ENCODE results near the gene MPG.
"Not testable (repeated sequence)": the region's sequence is repeated elsewhere in the genome, so short reads cannot be mapped to it uniquely, and the experiment has no call there.

The MPG gene

DNA sequence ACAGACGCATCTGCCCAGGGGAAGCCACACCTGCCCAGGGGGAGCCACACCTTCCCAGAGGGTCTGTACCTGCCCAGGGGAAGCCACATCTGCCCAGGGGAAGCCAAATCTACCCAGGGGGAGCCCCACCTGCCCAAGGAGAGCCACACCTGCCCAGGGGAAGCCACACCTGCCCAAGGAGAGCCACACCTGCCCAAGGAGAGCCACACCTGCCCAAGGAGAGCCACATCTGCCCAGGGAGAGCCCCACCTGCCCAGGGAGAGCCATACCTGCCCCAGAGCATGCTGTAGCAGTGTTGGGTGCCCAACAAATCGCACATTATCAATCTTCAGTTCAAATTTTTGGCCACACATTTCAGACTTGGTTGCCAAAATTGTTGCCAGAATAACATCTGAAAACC lies 40.8 kb downstream of the MPG start:
- no peak for DNase-seq

DNA sequence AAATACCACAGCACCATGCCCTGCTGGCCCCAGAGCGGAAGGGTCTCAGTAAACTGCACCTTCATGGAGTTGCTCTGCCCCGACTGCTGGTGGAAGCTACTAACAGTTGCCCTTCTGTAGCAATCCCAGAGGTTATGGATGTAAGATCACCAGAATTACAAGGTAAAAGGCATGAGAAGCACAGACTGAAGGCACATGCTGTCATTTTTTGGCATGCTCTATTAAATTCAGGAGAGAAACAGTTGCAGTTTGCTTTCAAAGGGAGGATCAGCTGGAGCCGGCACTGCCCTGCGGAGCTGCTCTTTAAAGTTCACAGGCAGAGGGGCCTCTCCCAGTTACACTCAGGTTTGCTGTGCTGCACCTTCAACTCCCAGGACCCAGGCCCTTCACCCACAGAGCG lies 41.3 kb downstream of the MPG start:
- no peak for DNase-seq

DNA sequence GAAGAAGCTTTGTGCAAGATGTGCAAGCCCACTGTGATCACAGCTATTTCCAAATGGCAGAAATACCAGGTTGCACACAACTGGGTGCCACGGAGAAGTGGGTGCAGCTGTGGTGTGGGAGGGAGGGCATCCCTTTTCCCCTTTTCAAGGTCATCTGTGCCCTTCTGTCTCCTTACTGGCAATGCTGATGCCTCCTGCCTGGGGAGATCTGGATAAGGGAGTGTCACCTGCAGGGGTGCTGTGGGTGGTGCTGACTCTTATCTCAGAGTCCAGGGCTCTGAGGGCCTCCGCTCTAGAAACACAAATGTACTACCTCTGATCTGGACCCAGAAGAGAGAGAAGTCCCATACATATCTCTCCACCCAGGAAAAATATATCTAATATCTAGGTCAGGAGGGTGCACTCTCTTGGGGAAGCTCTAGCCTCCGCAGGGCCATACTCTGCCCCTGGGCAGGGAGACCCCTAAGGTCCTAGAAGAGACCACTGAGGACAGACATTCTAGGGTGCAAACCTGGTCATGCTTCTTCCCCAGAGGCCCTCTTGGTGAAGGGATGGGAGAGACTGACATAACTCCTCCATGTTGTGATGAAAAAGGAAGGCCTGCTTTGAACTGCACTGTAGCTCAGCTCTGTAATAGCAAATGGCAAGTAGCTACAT lies 41.9 kb downstream of the MPG start:
- no peak for DNase-seq

DNA sequence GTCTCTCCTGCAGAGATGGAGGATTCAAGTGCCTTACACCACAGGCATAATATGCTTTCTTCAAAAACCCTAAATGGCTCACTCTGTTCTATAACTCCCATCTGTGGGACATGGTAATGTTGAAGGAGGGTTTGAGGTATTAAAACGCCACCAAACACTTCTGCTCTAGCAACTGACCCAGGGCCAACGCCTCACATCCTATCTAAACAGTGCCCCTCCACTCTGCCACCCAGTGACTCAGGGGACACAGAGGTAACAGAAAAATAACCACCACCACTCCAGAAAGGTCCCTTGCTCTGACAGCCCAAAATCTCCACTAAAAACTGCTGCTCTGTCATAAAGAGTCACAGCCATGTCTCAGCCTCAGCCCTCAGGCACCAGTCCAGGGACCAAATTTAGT lies 42.7 kb downstream of the MPG start:
- DNase-seq = no peak

DNA sequence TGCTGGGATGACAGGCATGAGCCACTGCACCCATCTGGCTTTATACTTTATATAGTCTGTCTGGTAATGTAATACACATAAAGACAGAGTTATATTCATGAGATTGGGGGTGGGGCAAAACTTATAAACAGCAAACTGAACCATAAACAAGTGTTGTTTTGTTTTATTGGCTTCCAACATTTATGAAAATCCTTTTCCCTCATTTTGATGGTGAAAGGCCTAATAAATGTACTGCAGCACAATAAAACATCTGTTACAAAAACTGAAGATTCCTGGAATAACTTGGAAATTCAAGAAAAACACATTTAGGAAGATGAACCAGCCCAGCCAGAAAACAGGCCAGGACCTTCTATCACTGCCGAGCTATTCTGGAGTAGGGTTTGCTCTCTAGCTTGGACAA lies 44.3 kb downstream of the MPG start:
- DNase-seq = no peak

DNA sequence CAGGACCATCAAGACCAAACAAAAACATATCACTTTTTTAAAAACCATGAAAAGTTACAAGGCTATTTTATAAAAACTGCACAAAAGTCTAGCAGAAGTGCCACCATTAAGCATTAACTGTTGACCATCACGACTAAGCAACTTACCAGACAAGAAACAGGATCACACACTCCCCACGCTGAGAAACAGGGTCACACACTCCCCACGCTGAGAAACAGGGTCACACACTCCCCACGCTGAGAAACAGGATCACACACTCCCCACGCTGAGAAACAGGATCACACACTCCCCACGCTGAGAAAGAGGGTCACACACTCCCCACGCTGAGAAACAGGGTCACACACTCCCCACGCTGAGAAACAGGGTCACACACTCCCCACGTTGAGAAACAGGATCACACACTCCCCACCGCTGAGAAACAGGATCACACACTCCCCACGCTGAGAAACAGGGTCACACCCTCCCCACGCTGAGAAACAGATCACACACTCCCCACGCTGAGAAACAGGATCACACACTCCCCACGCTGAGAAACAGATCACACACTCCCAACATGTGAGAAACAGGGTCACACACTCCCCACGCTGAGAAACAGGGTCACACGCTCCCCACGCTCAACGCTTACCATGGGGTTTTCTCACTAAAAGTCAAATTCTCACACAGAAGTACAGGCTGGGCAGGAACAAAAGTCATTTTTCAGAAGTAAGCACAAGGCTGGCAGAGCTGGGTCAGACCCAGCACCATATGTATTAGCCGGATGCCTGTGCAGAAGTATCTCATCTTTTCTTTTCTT lies 45.7 kb downstream of the MPG start:
- DNase-seq = not testable (repeated sequence)

DNA sequence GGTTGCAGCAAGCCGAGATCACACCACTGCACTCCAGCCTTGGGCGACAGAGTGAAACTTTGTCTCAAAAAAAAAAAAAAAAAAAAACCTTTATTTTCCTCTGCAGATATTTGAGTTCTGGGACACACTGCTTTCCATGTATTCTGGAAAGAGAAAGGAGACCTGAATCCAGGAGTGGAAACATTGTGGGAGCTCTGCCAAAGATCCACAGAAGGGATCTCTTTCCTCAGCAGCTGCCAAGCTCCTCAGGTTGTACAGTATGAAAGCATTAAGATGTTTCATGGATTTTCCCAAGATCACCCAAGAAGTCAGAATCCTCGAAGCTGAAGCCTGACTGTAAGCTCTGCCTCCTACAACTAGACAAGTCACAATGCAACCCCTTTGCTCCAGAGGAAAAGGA lies 47.0 kb downstream of the MPG start:
- DNase-seq = no peak

DNA sequence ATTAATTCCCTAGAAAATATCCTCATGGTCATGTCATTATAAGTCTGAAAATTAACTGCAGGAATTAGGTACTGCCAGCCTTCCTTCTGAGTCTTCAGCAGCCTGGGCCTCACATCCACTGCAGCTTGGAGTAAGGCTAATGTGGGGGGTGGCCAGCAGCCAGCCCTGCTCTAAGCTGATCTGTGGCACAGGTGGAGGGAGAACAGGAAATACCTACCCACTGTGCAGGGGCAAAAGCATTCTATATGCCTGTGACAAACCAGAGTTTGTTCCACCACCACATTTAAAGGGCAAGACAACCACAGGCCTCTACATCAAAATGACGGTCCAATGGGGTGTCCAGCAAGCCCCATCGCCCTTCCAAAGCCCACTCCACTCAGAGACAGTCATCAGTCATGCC lies 51.0 kb downstream of the MPG start:
- DNase-seq = no peak

DNA sequence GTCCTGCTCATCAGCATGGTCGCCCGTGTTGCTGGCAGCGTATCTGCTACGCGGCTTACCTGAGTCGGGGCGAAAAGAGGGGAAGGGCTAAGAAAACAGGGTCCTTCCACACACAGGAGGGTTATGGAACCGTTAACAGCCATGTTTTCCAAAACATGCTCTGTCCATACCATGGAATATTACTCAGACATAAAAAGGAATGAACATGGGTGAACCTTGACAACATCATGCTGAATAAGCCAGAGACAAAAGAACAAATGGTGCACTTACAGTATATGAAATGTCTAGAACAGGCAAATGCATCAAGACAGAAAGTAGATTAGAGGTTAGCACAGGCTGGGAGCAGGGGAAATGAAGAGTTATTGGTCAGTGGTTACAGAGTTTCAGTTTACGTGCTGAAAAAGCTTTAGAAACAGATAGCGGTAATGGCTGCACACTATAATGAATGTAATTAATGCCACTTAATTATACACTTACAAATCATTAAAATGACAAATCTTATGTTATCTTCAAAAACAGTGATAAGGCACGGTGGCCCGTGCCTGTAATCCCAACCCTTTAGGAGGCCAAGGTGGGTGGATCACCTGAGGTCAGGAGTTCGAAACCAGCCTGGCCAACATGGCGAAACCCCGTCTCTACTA lies 52.6 kb downstream of the MPG start:
- DNase-seq = no peak

DNA sequence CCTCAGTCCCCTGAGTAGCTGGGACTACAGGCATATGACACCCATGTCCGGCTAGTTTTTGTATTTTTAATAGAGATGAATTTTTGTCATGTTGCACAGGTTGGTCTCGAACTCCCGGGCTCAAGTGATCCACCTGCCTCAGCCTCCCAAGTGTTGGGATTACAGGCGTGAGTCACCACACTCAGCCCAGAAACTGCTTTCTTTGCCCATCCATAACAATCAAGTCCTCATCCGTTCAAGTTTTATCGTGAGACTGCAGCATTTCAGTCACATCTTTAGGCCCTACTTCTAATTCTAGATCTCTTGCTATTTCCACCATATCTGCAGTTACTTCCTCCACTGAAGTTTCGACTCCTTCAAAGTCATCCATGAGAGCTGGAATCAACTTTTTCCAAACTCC lies 54.1 kb downstream of the MPG start:
- DNase-seq = no peak

DNA sequence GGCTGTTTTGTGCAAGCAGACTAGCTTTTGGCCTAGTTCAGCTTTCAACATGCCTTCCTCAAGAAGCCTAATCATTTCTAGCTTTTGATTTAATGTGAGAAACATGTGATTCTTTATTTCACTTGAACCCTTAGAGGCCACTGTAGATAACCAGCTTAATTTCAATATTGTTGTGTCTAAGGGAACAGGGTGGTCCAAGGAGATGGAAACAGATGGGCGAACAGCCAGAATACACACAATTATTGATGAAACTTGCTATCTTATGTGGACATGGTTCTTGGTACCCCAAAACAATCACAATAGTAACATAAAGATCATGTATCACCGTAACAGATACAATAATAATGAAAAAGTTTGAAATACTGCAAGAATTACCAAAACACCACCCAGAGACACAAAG lies 55.7 kb downstream of the MPG start:
- no peak for DNase-seq
